IPS-11a (cell line): Measurements from ENCODE around the gene SSC4D.
"Not testable (repeated sequence)": the region's sequence is repeated elsewhere in the genome, so short reads cannot be mapped to it uniquely, and the experiment has no call there.

Experiments used
- H3K4me3 ChIP-seq: one replicate; pipeline ENCODE4 v1.5.1; 2013; ENCODE audit warnings: low read depth, low read length, control low read depth

The SSC4D gene

GRCh38 chr7:76423666-76424412 is 14.3 kb upstream of the SSC4D start:
- no peak overlapping the region for H3K4me3 ChIP-seq

- not testable (repeated sequence) for H3K4me3 ChIP-seq
Observed at GRCh38 chr7:76421097-76421496, 11.6 kb upstream of the SSC4D start.

GRCh38 chr7:76417654-76418310 is 8.3 kb upstream of the SSC4D start:
- not testable (repeated sequence) for H3K4me3 ChIP-seq

GRCh38 chr7:76412249-76412648 is 2.8 kb upstream of the SSC4D start:
- no peak overlapping the region for H3K4me3 ChIP-seq

DNA sequence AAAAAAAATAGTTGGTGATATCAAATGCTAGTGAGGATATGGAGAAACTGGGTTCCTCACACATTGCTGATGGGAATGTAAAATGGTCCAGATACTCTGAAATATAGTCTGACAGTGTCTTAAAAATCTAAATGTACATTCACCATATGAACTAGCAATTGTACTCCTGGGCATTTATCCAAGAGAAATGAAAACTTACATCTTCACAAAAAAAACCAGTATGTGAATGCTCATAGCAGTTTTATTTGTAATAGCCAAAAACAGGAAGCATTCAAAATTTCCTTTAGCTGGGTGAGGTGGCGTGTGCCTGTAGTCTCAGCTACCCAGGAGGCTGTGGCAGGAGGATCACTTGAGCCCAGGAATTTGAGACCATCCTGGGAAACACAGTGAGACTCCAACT is 2.1 kb upstream of the SSC4D start:
- H3K4me3 ChIP-seq: no peak overlapping the region

DNA sequence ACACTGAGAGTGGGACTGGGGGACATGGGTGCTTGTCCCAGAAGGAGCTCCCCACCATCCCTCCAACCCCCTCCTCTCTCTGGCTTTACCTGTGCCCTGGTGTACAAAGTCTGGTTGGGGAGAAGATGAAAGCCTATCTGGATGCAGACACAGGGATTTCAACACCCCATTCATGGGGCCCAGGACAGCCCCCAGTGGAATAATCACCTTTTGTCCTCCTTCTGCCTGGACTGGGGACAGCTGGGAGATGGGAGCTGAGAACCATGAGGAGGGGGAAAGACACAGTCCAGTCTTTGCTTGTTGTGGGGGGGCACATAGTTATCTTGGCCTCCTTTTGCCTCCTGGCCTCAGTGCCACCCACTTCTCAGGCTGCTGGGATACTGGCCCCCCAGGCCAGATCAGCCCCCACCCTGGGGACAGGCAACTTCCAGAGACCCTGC is 1.4 kb downstream of the SSC4D start:
- no peak overlapping the region for H3K4me3 ChIP-seq

DNA sequence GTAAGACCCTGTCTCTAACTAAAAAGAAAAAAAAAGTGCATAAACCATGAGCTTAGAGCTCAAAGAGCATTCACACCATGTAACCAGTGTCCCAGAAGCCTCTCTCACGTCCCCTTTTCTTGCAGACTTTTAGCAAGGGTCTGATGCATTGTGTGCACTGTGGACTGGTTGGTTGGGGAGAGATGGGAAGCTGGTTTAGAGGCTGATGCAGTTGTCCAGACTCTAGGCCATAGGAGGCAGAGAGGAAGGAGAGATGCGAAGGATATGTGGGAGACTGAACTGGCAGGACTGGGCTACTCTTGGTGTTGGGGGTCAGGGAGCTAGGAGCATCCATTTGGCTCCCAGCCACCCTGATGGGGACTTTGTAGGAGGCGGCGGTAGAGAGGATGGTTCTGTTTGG is 1.8 kb downstream of the SSC4D start:
- no peak overlapping the region for H3K4me3 ChIP-seq

DNA sequence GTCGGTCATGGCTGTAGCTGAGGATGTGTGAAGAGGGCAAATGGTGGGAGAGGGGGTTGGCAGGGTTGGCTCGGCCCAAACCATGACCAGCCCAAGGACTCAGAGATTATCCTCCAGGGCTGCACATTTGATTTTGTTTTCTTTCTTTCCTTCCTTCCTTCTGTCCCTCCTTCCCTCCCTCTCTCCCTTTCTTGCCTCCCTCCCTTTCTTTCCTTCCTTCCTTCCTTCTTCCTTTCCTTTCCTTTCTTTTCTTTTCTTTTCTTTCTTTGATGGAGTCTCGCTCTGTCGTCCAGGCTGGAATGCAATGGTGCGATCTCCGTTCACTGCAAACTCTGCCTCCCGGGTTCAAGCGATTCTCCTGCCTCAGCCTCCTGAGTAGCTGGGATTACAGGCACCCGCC is 3.8 kb downstream of the SSC4D start:
- H3K4me3 ChIP-seq: no peak overlapping the region

GRCh38 chr7:76403780-76404494 is 5.6 kb downstream of the SSC4D start:
- H3K4me3 ChIP-seq: no peak overlapping the region

GRCh38 chr7:76403097-76403496 is 6.4 kb downstream of the SSC4D start:
- H3K4me3 ChIP-seq: not testable (repeated sequence)

DNA sequence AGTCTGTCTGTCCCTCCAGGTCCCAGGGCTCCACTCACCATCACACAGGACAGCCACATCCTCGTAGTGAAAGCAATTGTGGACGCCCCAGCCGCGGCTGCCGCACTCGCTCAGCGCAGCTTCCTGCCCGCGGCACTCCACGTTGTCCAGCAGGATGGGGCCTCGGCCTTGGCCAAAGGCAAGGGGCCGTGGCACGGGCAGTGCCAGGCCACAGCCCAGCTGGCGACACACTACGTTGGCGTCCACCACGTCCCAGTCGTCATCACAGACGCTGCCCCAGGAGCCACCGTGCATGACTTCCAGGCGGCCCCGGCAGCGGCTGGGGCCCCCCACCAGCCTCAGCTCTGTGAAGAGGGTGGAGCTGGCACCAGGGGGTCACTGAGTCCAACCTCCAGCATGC is 9.2 kb downstream of the SSC4D start:
- no peak overlapping the region for H3K4me3 ChIP-seq

DNA sequence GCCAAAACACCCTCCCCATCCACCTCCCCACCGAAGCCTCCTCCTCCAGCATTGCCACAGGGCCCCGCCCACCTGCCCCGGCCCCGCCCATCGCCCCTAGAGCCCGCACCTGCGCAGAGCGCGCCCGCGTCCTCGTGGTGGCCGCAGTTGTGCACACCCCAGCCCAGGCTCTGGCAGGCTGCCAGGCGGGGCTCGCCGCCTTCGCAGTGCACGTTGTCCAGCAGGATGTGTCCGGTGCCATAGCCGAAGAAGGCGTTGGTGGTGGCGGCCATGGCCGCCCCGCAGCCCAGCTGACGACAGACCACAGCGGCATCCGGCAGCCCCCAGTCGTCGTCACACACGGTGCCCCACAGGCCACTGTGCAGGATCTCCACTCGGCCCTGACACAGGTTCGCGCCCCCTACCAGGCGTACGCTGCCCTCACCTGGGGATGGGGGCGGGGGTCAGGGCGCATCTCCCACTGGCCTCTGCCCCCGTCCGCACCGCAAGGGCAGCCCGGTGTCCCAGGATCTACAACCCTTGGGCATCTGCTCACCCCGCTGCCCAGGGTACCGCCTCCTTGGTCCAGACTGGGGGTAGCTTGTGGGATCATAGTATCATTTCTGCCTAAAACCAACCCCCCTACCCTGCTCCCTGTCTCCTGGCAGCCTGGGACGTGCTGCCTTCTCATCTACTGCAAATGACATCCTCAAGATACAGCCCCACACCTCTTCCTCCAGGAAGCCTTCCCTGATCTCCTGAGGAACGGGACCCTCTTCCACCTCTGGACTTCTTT is 11.9 kb downstream of the SSC4D start:
- no peak overlapping the region for H3K4me3 ChIP-seq

GRCh38 chr7:76396864-76397263 is 12.6 kb downstream of the SSC4D start:
- H3K4me3 ChIP-seq: no peak overlapping the region

DNA sequence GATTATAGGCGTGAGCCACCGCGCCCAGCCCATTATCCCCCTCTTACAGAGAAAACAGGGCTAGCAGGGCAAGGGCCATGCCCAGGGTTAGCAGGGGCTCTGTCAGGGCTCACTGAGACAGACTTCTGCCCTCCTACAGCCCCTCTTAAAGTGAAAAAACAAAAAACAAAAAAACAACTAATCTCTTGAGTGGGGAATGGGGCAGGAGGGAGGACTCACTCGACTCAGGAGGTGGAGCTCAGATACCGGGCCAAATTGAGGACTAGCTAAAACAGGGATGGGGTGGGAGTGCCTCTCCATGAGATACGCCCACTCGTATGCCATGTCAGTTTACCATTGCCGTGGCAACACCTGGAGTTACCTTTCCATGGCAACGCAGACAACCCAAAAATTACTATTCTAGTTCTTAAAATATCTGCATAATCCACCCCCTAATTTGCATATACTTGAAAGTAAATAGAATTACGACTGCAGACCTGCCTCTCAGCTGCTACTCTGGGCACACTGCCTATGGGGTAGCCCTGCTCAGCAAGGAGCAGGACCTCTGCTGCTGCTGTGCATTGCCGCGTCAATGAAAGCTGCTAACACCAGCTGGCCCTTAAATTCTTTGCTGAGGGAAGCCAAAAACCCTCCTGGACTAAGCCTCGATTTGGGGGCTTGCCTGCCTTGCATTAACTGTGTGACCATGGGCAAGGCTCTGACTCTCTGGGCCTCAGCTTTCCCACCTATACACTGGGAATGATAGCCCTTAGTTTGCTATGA is 13.4 kb downstream of the SSC4D start:
- H3K4me3 ChIP-seq: no peak overlapping the region

DNA sequence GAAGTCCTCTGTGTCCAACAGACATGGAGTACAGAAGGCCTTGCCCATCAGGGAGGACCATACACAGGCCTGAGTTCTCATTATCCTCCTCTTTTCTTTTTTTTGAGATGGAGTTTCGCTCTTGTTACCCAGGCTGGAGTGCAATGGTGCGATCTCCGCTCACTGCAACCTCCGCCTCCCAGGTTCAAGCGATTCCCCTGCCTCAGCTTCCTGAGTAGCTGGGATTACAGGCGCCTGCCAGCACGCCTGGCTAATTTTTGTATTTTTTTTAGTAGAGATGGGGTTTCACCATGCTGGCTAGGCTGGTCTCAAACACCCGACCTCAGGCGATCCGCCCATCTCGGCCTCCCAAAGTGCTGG is 13.9 kb downstream of the SSC4D start:
- not testable (repeated sequence) for H3K4me3 ChIP-seq

GRCh38 chr7:76394957-76395356 is 14.5 kb downstream of the SSC4D start:
- no peak overlapping the region for H3K4me3 ChIP-seq

GRCh38 chr7:76393116-76394031 is 16.1 kb downstream of the SSC4D start:
- H3K4me3 ChIP-seq: peak overlapping the region; percentile 75

DNA sequence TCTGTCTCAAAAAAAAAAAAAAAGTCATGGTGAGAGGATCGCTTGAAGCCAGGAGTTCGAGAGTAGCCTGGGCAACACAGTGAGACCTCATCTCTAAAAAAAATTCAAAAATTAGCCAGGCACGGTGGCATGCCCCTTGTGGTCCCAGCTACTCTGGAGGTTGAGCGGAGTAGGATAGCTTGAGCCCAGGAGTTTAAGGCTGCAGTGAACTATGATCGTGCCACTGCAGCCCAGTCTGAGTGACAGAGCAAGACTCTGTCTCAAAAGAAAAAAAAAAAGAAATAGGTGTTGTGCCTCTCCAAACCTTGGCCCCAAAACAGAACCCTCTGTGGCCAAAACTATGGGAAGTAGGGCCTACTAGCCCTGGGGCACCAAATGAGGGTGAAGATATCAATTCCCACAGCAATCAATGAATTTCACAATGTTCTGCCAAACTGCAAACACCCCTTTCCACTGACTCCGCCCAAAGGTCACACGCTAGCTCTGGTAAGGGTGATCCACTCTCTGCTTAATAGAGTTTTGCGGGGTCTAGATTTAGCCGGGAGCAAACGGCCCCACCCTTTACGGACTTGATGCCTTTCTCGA is 16.9 kb downstream of the SSC4D start:
- peak overlapping the region; percentile 8 for H3K4me3 ChIP-seq

DNA sequence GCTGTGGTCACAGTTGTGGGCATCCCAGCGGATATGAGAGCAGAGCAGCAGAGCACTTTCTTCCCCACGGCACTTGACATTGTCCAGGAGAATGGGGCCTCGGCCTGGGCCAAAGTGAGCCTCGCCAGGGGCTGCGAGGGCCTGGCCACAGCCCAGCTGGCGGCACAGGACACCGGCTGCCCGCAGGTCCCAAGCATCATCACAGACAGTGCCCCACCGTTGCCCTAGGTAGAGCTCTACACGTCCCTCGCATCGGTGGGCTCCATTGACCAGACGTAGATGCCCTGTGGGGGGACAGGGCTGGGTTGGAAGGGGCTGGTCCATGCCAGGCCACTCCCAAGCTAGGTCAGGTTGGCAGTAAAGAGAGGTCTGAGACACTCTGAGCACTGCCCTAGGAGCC is 19.4 kb downstream of the SSC4D start:
- H3K4me3 ChIP-seq: no peak overlapping the region
